Neuronal stem cell (in vitro differentiated cells): Measurements from ENCODE around the gene KDM4C.
A peak's percentile ranks its signal among the peaks of the same experiment; 100 is the strongest.

ENCODE experiments used
- DNase-seq: peaks from one replicate; pipeline ENCODE4 v3.0.0-alpha.2; 2013; ENCODE audit warnings: low spot score
- H2AFZ ChIP-seq: one replicate; pipeline ENCODE4 v1.6.1; 2013; ENCODE audit warnings: mild to moderate bottlenecking, low read length, inconsistent platforms
- H2AK5ac ChIP-seq: 2 replicates; pipeline ENCODE4 v1.6.1; 2013; ENCODE audit warnings: low read depth, mild to moderate bottlenecking, inconsistent platforms, low read length, moderate library complexity, mixed read lengths
- H2BK120ac ChIP-seq: 2 replicates; pipeline ENCODE4 v1.6.1; 2013; ENCODE audit warnings: low read depth, mild to moderate bottlenecking, inconsistent platforms, low read length, moderate library complexity, mixed read lengths
- H2BK12ac ChIP-seq: one replicate; pipeline ENCODE4 v1.6.1; 2013; ENCODE audit warnings: low read length, inconsistent platforms
- H2BK15ac ChIP-seq: 2 replicates; pipeline ENCODE4 v1.6.1; 2013; ENCODE audit warnings: mild to moderate bottlenecking, low read length, inconsistent platforms, mixed read lengths
- H2BK5ac ChIP-seq: one replicate; pipeline ENCODE4 v1.6.1; 2013; ENCODE audit warnings: inconsistent platforms, mild to moderate bottlenecking, low read length, moderate library complexity
- H3K14ac ChIP-seq: one replicate; pipeline ENCODE4 v1.6.1; 2013; ENCODE audit warnings: low read length, inconsistent platforms
- H3K18ac ChIP-seq: 2 replicates; pipeline ENCODE4 v1.6.1; 2013; ENCODE audit warnings: low read length, inconsistent platforms
- H3K23ac ChIP-seq: 2 replicates; pipeline ENCODE4 v1.6.1; 2013; ENCODE audit warnings: low read depth, mild to moderate bottlenecking, mixed read lengths, low read length, inconsistent platforms; ENCODE audit not compliant: poor library complexity
- H3K27ac ChIP-seq: replicated peaks from 3 replicates; pipeline ENCODE4 v1.5.1; 2013; ENCODE audit warnings: low read length, inconsistent platforms
- H3K27me3 ChIP-seq, 3 experiments: 2 replicates each; pipeline ENCODE4 v1.6.1; 2013; ENCODE audit warnings: low read length in 3 of 3, mild to moderate bottlenecking in 2 of 3, inconsistent platforms in 1 of 3, low read depth in 1 of 3, mixed read lengths in 1 of 3, moderate library complexity in 1 of 3; ENCODE audit not compliant: control insufficient read depth in 3 of 3, insufficient read depth in 3 of 3
- H3K36me3 ChIP-seq, 2 donors: replicated peaks in 1 of 2; 2 replicates each; pipeline ENCODE4 v1.6.1; 2013; ENCODE audit warnings: low read length in 2 of 2; ENCODE audit not compliant: control insufficient read depth in 2 of 2, insufficient read depth in 2 of 2
- H3K4ac ChIP-seq: 2 replicates; pipeline ENCODE4 v1.6.1; 2013; ENCODE audit warnings: inconsistent platforms, mild to moderate bottlenecking, low read length, moderate library complexity
- H3K4me1 ChIP-seq, 2 donors: 1 replicate in 1 of 2; 2 replicates in 1 of 2; pipeline ENCODE4 v1.6.1; 2013; ENCODE audit warnings: low read length in 2 of 2, low read depth in 1 of 2; ENCODE audit not compliant: control insufficient read depth in 2 of 2, insufficient read depth in 1 of 2
- H3K4me2 ChIP-seq: one replicate; pipeline ENCODE4 v1.6.1; 2013; ENCODE audit warnings: mild to moderate bottlenecking, low read length, inconsistent platforms; ENCODE audit not compliant: insufficient read depth, poor library complexity, severe bottlenecking
- H3K4me3 ChIP-seq, 2 donors: 2 replicates each; pipeline ENCODE4 v1.5.1; 2013; ENCODE audit warnings: low read length in 2 of 2, mild to moderate bottlenecking in 2 of 2, inconsistent platforms in 1 of 2, moderate library complexity in 1 of 2
- H3K79me1 ChIP-seq: one replicate; pipeline ENCODE4 v1.6.1; 2013; ENCODE audit warnings: low read depth, mild to moderate bottlenecking, inconsistent platforms, low read length, moderate library complexity
- H3K9ac ChIP-seq: one replicate; pipeline ENCODE4 v1.6.1; 2013; ENCODE audit warnings: mild to moderate bottlenecking, low read depth, low read length, inconsistent platforms; ENCODE audit not compliant: poor library complexity
- H3K9me3 ChIP-seq, 2 donors: replicated peaks in 1 of 2; 2 replicates each; pipeline versions ENCODE3 to v1.6.1; 2013; ENCODE audit warnings: low read length in 2 of 2, mild to moderate bottlenecking in 2 of 2, inconsistent platforms in 1 of 2, low read depth in 1 of 2, mixed read lengths in 1 of 2, moderate library complexity in 1 of 2; ENCODE audit not compliant: control insufficient read depth in 2 of 2, insufficient read depth in 1 of 2
- H4K8ac ChIP-seq: one replicate; pipeline ENCODE4 v1.6.1; 2013; ENCODE audit warnings: low read depth, mild to moderate bottlenecking, inconsistent platforms, low read length, moderate library complexity
- H4K91ac ChIP-seq: one replicate; pipeline ENCODE4 v1.6.1; 2013; ENCODE audit warnings: low read length, low read depth, mild to moderate bottlenecking, inconsistent platforms; ENCODE audit not compliant: poor library complexity
- WGBS, 2 donors: extraction: QIAGEN DNeasy Blood & Tissue Kit; methylation state at CpG; one replicate each; pipeline ENCODE4 v1.1.7; 2013; ENCODE audit warnings: missing lambda C conversion rate in 2 of 2, mixed read lengths in 1 of 2; ENCODE audit not compliant: insufficient read length in 2 of 2, insufficient replicate concordance in 1 of 2; ENCODE audit errors: extremely low coverage in 2 of 2; 5-methylcytosine and 5-hydroxymethylcytosine counted together

The KDM4C gene

GRCh38 chr9:6855860-6856259 lies 98.1 kb downstream of the KDM4C start:
- no peaks in the 10 kb centered on the region for H3K9me3 ChIP-seq
- H3K4me3 ChIP-seq, result no peak overlapping the region
- no peak overlapping the region for H4K8ac ChIP-seq
- no peak overlapping the region for H2BK5ac ChIP-seq
- H2BK120ac ChIP-seq, result no peak overlapping the region
- no peak for DNase-seq
- H3K14ac ChIP-seq, result no peak overlapping the region
- H3K18ac ChIP-seq, result no peak overlapping the region
- H2AFZ ChIP-seq, result no peak overlapping the region
- no peak overlapping the region for H3K4me2 ChIP-seq
- H3K27ac ChIP-seq, result no peak overlapping the region
- no peak overlapping the region for H2AK5ac ChIP-seq
- no peaks in the 10 kb centered on the region for H3K79me1 ChIP-seq
- no peak overlapping the region for H2BK15ac ChIP-seq
- no peak overlapping the region for H3K9ac ChIP-seq
- peaks cover 0 to 2% of the 10 kb centered on the region in 2 donors for H3K4me1 ChIP-seq
- no peak overlapping the region for H3K23ac ChIP-seq
- no peak overlapping the region for H4K91ac ChIP-seq
- no peaks in the 10 kb centered on the region for H3K36me3 ChIP-seq
- no peak overlapping the region for H3K4ac ChIP-seq
- WGBS, 2 donors, result no CpG with 5 or more reads among the region's 3 CpGs
- H3K27me3 ChIP-seq, result no peaks in the 10 kb centered on the region
- no peak overlapping the region for H2BK12ac ChIP-seq

- Histone ChIP-seq H3K4me2 (no peak overlapping the region), H3K9me3 (peaks cover 2 to 7% of the 10 kb centered on the region in 2 donors), H3K4me1 (peaks cover 0 to 2% of the 10 kb centered on the region in 2 donors), H2BK120ac (no peak overlapping the region), H2BK15ac (no peak overlapping the region), H2AFZ (no peak overlapping the region), H3K36me3 (no peaks in the 10 kb centered on the region), H3K9ac (no peak overlapping the region), H3K4me3 (no peak overlapping the region), H3K4ac (no peak overlapping the region), H3K27me3 (no peaks in the 10 kb centered on the region), H3K27ac (no peak overlapping the region), H3K18ac (no peak overlapping the region), H4K91ac (no peak overlapping the region), H2BK5ac (no peak overlapping the region), H3K23ac (no peak overlapping the region), H3K79me1 (no peaks in the 10 kb centered on the region), H2AK5ac (no peak overlapping the region), H2BK12ac (no peak overlapping the region), H4K8ac (no peak overlapping the region), H3K14ac (no peak overlapping the region)
- no peak for DNase-seq
- WGBS, 2 donors, result no CpG with 5 or more reads among the region's 1 CpG
Measured at GRCh38 chr9:6864102-6864501, 106.3 kb downstream of the KDM4C start.

- Histone ChIP-seq H3K27me3 (no peaks in the 10 kb centered on the region), H4K91ac (no peak overlapping the region), H3K9ac (no peak overlapping the region), H3K4ac (no peak overlapping the region), H2AFZ (peak overlapping the region; percentile 21), H2BK15ac (no peak overlapping the region), H3K27ac (no peak overlapping the region), H3K14ac (no peak overlapping the region), H2AK5ac (no peak overlapping the region), H3K79me1 (no peaks in the 10 kb centered on the region), H3K4me1 (peaks cover 1 to 10% of the 10 kb centered on the region in 2 donors), H3K4me2 (no peak overlapping the region), H2BK5ac (no peak overlapping the region), H3K18ac (no peak overlapping the region), H3K23ac (no peak overlapping the region), H3K9me3 (no peaks in the 10 kb centered on the region), H2BK12ac (no peak overlapping the region), H3K36me3 (no peaks in the 10 kb centered on the region), H2BK120ac (no peak overlapping the region), H4K8ac (no peak overlapping the region), H3K4me3 (no peak overlapping the region)
- WGBS, 2 donors, result no CpG with 5 or more reads among the region's 5 CpGs
- no peak for DNase-seq
Measured at GRCh38 chr9:6869081-6869948, 111.5 kb downstream of the KDM4C start.

- Histone ChIP-seq H2AK5ac (no peak overlapping the region), H3K27me3 (no peaks in the 10 kb centered on the region), H3K9ac (no peak overlapping the region), H2BK12ac (no peak overlapping the region), H2BK5ac (no peak overlapping the region), H2AFZ (no peak overlapping the region), H3K4me2 (no peak overlapping the region), H4K8ac (no peak overlapping the region), H3K9me3 (no peaks in the 10 kb centered on the region), H3K36me3 (no peaks in the 10 kb centered on the region), H3K18ac (no peak overlapping the region), H3K4me3 (no peak overlapping the region), H3K79me1 (no peaks in the 10 kb centered on the region), H2BK120ac (no peak overlapping the region), H3K14ac (no peak overlapping the region), H4K91ac (no peak overlapping the region), H3K4ac (no peak overlapping the region), H3K27ac (no peak overlapping the region), H3K4me1 (peaks cover 1 to 10% of the 10 kb centered on the region in 2 donors), H3K23ac (no peak overlapping the region), H2BK15ac (no peak overlapping the region)
- no peak for DNase-seq
- no CpG with 5 or more reads among the region's 1 CpG for WGBS, 2 donors
Measured at GRCh38 chr9:6870149-6870548, 112.4 kb downstream of the KDM4C start.
